ENCODE results near the gene CCDC188. TPM values are rescaled to one million over a fixed set of nuclear protein-coding genes. Genes with fewer than 3 reads are reported as not detected.

The CCDC188 gene
- 2.2 TPM for polyA plus RNA-seq (ENCODE audit: insufficient read length)

DNA sequence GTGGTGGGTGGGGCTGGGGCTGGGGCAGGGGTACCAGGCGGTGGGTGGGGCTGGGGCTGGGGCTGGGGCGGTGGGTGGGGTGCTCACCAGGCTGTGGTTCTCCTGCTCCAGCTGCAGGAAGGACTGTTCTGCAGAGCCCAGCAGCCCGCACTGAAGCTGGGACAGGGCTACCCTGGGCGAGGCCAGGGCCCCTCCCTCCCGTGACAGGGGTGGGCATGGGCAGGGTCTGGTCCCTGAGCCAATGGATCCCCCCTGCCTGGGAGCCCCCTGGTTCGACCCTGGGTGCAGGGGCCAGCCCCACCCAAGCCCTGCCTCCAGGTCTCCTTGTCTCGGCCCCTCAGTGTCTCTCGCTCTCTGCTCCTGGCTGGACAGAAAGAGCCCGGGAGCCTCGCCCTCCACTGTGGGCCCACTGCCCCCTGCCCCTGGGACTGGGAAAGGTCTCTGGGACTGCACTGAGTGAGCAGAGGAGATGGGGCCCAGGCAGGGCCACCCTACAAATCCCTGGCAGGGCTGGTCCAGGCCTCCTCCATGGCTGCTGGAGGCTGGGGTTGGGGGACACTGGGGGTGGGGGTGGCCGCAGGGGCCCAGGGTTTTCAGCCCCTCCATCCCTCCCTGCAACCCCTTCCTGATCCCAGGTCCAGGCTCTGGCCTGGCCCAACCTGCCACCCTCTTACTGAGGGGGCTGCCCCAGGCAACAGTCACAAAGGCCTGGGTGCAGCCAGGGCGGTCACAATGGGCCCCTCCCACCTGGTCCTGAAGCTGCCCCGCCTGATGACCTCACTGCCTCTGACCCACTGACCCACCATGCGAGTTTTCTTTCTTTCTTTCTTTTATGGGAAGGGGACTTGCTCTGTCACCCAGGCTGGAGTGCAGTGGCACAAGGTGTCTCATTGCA, at the start of gene CCDC188:
Gene CCDC188 (minus strand): TSS at position 675 of the 895 bp plus-strand sequence. CDS start 69 bp downstream, at position 606.
- DNase-seq (ENCODE audit: low read depth), result no peak

DNA sequence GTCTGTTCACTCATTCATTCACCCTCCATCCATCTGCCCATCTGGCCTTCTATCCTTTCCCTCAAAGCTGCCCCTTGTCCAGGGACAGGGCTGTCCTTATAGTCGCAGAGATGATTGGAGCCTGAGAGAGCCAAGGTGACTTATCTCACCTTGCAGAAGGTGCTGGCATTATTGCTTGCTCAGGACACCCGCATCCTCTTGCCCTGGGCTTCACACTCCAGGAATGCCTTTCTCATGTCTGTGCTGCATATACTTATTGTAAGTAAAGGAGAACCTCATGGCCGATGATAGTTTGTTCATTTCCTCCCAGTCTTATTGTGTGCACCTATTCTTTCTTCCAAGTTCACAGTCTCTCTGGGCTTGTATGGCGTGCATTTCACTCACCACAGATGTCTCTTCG, 49.1 kb upstream of the CCDC188 start:
- no peak for DNase-seq (ENCODE audit: low read depth)

DNA sequence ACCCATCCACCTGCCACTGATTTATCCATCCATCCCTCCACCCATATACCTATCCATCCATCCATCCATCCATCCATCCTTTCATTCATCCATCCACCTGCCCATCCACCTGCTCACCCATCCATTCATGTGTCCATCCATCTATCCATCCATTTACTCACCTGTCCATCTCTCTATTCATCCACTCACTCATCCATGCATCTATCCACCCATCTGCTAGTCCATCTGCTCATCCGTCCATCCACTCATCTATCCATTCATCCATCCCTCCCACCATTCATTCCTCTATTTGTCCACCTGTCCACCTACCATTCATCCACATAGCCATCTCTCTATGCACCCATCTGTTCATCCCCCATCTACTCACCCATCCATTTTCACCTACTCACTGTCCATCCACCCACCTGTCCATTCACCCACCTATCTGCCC, 48.6 kb upstream of the CCDC188 start:
- no peak for DNase-seq (ENCODE audit: low read depth)

DNA sequence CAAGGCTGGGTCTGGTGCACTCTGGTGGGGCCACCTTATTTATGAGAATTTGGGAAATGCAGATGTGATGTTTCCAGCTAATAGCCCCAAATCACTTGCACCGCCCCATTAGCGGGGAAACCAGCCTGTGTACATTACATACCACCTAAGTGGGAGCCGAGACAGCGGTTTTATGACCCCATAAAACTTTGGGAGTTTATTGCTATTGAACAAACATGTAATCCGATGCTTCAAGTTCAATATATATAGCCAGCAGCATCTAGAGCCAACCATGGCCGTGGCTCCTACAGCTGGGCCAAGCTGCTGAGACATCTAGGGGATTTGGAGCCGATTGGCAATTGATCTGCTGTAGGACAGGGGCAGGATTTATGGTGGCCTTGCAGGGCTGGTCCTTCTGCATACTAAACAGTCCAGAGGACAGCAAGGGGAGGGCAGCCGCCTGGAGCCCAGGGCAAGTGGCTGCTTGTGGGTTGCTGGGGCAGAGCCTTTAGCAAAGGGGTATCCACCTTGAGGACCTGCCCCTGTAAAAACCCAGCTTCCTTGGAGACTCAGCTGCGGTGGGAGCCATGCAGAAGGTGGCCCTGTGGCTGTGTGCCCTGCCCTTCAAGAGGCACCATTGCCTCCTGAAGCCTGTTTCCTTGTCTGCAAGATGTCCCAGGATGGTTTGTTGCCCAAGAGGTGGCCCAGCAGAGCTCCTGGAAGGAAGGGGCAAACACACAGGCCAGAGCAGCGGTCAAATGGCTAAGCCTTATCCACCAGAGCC, 47.9 kb upstream of the CCDC188 start:
- no peak for DNase-seq (ENCODE audit: low read depth)

DNA sequence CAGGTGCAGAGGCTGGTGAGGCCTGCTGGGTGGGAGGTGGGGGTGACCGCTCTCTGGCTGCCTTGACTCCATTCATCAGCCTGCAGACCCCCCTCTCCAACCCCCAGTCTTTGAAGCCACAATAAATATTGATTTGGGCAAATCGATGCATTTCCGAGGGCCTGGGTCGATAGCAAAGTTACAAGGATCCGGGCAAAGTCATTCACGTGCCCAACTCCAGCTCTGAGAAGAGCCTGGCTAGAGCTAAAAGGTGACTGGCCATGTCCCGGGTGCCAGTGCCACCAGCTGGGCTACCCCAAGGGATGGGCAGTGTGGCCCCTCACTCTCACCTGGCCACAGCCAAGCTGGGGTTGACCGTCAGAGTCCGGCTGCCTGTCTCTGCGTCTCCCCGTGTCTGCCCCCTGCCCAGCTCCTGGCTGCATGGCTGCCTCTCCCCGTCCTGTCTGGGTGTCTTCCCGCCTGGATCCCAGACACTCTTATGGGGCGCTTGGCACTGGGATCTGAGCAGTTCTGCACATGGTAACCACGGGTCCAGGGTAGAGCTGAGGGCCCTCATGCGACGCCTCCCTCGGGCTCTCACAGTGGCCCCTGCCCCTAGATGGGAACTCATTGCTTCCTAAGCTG, 46.7 kb upstream of the CCDC188 start:
- DNase-seq (ENCODE audit: low read depth), result no peak

DNA sequence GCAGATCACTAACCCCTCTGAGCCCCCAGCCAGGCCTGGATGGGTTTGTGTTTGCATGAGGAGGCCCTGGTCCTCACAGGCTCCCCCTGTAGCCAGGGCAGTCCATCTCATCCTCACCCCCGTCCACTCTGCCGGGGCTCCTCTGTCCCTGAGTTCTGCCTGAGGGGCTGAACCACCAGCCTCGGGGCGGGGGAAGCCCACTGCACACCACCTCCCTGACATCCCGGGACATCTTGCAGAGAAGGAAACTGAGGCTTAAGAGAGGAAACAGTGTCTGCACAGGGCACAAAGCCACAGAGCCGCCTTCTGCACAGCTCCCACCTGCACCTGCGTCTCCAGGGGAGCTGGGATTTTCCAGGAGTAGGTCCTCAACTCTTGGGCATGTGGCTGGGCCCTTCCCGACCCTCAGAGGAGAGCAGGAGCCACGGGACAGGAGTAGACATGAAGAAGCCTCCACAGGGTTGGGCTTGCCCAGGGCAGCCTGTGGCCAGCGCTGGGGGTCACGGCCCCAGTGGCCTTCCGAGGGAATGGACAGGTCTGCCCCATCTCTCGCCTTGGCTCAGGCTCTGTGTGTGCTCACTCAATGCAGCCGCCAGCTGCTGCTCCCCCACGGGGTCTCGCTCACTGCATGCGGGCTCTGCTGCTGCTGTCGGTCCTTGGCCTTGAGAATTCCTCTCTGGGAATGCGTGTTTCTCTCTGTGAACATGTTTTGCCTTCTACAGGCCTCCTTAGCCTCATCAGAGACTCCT, 45.4 kb upstream of the CCDC188 start:
- no peak for DNase-seq (ENCODE audit: low read depth)

DNA sequence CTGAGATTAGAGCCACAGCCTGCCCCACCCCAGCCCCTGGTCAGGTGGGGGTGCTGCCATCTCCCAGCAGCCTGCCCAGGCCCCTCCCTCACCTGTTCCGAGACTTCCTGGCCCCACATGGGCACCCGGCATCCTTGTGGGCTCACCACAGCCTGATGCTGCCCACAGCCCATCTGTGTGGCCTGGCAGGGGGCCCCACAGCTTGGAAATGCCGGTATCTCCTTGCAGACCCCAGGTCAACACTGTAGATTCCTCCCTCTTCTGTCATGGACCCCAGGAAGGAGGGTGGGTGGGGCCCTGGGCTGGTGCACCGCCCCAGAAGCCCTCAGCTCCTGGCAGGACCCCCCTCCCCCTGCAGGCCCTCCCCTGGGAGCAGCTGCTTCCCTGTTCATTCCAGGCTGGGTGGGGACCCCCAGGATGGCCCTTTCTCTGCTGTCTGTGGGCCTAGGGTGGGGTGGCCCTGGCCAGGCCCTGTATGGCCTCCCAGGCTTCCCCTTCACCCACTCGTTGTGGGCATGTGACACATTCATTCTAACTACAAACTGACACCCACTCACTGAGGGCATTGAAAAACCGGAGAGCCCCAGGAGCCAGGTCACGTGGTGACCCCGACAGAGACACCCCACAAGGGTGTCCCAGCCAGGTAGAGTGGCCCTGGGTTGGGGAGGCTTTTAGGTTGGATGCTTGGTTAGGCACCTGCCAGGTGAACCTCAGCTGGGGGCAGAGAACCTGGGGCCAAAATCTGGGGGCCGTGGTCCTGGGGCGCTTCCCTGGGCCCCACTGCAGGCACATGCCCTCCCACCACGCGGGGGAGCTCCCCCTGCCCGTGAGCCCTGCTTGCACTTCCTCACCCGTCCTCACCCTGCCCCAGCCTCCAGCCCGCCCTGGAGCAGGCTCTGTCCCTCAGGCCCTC, 44.1 kb upstream of the CCDC188 start:
- DNase-seq (ENCODE audit: low read depth), result no peak

DNA sequence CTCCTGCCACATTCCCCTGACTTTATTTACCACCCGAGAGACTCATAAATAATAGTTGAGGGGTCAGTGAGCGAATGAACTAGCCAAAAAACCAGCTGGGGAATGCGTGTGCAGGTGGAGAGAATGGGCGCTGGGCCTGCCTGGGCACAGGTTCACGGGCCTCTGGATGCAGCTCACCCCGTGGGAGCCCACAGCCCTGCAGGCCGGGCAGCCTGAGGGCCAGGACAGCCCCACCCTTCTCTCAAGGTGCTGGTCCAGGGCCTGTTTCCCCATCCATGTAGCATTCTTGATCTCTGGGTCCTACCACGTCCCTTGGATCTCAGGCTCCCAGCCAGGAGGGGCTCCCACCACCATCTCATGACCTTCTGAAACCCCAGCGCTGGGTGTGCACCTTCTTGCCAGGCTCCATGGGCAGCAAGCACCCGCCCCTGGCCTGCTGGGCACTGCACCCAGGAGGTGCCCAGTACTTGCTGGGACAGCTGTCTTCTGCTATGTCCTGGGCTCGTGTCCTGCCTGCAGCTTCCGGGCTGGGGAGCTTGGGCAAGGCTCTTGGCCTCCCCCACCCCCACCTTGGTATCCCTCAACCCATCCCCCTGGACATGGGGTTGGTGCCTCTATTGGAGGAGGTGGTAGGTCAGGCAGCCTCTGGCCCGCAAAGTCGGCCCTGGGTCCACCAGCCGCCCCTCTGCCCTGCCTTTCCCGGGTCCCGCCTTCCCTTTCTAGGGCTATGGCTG, 43.1 kb upstream of the CCDC188 start:
- no peak for DNase-seq (ENCODE audit: low read depth)

DNA sequence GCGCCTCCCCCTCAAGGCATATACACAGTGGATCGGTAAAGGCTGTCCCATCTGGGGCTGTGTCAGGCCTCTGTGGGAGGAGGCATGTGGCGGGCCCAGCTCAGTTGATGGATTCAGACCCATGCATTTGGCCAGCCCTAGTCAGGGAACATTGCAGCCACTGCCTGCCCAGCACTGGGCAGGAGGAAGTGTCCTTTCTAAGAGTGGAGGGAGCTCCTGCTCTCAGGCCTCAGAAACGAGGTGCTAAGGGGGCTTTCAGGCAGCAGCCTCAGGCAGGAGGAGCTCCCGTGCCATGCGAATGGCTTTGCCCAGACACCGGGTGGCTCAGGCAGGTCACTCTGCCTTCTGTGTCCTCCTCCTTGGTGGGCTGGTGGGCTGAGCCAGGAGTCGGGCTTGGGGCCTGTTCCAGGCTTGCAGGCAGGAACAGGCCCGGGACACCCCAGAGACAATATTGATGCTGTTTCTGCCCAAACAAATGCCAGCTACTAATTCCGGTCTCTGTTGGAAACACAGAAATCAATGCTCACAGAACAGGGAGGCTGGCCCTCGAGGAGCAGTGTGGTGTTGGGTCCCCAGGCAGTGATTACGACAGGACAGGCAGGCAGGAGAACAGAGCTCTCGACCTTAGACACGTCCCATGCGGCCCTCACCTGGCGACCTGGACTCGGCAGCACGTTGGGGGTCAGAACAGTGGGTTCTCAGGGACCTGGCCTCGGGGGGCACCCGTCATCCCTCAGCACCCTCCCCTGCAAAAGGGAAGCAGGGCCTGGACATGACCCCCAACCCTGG, 42.3 kb upstream of the CCDC188 start:
- DNase-seq (ENCODE audit: low read depth), result no peak

DNA sequence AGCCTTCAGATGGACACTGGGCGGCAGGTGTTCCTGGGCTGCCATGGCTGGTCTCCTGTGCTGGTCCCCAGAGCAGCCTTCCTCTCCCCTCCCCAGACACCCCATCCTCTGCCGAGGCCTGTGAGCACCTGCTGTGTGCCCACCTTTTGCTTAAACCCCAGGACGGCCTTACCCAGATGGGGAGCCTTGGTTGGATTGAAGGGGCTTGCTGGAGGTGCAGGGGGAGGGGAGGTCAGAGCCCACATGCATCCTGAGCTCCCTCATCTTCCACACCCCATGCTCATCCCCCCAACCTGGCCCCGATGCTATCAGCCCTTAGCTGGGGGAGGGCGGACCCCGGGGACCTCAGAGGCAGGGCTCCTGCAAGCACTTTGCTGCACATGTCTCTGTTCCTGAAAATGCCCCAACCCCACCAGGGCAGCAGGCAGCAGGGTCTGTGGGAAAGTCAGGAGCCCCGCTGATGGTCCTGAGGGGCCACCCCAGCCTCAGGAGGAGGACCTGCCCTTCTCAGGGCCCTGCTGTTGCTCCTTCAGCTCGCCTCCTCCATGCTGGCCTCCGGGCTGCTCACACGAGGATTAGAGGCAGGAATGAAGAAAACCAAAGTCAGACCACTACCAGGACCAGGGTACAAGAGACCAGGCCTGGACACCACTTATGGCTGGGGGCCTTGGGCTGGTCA, 41.6 kb upstream of the CCDC188 start:
- DNase-seq (ENCODE audit: low read depth), result no peak

DNA sequence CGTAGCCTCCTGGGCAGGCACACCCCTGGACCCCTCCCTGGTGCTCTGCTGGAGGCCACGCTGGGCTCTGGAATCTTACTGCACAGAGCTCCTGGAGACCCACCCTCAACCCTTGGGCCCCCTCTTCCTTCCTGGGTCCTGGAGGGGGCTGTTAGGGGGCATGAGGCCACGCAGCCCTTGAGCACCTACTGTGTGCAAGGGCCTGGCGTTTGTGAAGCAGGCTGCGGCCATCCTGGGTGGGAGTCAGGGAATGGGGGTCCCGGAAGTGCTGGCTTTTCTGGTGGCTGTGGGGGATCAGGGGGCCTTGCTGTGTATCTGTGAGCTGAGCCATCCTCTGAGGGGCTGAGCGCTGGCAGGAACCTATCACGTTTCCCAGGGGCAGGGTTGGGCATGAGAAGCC, 40.9 kb upstream of the CCDC188 start:
- no peak for DNase-seq (ENCODE audit: low read depth)

DNA sequence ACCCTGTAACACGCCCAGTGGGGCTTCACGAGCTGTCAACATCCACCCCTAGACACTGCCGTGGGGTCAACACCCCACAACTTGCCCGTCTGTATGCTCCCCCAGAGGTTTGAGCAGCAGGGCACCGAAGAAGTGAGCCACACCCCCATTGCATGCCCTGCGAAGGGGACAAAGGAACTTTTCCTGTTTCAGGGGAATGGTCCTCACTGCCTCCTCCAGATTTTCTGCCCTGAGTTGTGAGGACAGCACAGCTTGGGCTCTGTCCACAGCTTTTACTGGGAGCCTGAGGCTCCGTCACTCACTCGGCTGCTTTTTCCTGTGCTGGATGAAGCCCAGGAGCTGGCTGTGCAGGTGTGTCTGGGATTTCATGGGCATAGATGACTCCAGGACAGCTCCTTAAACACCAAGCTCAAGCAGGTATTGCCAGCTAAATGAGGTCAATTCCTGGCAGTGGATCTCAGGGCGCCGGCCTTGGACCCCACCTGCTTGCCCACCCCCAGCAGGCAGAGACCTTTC, 40.2 kb upstream of the CCDC188 start:
- DNase-seq (ENCODE audit: low read depth), result no peak

DNA sequence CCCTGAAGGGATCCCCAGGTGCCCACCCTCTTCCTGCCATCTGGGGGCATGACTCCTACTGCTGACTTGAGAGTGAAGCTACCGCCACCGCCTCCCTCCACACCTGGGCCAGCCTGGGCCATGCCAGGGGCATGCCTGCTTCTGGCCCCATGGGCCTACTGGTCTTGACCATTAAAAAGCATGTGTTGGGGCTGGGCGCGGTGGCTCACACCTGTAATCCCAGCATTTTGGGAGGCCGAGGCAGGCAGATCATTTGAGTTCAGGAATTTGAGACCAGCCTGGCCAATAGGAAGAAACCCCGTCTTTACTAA, 37.7 kb upstream of the CCDC188 start:
- DNase-seq (ENCODE audit: low read depth), result no peak

DNA sequence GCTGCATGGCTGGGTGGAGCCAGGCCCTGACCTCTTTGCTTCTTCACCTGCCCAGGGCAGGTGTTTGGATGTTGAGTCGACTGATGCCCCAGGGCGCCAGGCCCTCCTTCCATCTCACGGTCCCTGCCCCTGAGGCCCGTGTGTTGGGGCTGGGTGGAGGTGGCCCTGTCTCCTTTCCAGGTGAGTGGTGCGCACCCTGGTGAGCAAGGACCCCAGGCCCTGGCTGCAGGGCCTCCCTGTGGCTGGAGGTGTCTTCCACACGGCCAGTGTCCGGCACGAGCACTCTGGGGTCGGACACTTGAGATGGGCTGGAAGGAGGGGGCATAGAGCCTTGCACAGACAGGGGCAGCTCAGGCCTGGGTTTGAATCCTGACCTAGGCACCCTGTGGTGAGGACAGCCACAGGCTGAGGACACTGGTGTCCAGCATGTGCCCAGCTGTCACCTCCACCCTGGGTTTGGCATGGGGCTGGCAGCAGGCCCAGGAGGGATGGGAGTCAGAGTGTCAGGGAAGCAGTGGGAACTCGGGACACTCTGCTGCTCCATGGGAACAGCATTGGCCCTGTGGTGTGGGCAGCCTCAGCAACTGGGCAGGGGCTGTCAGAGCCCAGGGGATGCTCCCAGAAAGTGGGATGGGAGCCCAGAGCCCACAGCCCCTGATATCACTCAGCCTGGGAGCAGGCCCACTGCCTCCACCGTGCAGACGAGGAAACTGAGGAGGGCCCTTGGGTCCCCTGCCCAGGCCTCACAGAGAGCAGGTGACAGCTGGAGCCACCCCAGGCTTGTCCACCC, 37.1 kb upstream of the CCDC188 start:
- DNase-seq (ENCODE audit: low read depth), result no peak

DNA sequence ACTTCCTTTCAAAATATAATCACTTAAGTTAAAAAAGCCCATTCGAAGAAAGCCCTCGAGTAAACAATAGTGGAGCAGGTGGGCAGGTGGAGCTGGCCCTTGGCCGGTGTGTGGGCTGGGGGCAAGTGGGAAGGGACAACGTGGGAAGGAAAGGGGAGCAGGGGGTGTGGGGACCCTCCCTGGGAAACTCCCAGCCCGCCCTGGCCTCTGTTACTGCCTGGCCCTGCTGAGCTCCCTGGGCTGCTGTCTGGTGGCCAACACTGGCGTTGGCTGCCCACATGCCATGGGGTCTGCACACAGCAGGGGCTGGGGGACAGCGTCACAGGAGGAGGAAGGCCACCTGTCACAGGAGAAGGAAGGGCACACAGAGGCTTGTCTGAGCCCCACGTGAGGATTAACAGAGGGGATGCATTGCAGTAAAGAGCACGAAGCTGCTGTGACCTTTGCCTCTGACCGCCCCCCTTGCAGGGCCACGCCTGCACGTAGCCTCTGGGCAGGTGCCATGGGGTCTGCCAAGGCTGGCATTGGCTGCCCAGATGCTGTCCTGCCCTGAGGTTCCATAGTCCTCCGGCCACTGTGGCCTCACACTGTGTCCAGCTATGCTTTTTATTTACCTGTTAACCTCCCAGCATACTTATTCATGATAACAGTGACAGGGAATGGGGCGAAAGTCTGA, 36.2 kb upstream of the CCDC188 start:
- DNase-seq (ENCODE audit: low read depth), result no peak

DNA sequence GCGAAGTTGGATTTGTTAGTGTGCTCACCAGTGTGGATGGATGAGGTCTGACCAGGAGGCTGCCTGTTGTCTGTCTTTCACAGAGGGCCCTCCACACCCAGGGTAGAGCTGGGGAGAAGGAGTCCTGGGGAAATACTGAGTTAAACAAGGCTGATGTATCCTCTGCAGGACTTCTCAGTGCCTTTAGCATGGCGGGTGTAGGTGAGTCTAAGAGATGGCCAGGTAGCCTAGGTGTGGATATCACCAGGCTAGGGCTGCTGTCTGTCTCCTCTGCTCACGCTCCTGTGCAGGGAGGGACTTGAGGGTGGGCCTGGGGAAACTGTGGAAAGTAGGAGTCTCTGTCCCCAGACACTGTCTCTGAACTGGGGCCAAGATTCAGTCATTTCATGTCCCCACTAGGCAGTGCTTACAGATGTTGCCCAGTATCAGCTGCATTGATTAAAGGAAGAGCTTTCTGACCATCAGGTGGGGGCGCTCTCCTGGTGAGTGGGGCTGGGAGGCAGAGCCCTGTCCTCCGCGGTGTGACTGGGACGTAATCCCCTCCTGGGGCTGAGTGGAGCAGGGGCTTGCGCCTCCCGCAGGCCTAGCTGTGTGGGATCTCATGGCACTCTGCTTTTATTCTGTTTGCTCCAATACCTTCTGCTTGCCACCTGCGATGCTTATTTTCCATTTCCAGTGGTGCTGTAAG, 35.5 kb upstream of the CCDC188 start:
- no peak for DNase-seq (ENCODE audit: low read depth)

Measured in forelimb muscle (tissue), 1 donor.